ENCODE results near the gene BTF3. TPM values are rescaled to one million over a fixed set of nuclear protein-coding genes. Genes with fewer than 3 reads are reported as not detected.

BTF3 gene
- 511 and 785 TPM in 2 replicates for total RNA-seq

DNA sequence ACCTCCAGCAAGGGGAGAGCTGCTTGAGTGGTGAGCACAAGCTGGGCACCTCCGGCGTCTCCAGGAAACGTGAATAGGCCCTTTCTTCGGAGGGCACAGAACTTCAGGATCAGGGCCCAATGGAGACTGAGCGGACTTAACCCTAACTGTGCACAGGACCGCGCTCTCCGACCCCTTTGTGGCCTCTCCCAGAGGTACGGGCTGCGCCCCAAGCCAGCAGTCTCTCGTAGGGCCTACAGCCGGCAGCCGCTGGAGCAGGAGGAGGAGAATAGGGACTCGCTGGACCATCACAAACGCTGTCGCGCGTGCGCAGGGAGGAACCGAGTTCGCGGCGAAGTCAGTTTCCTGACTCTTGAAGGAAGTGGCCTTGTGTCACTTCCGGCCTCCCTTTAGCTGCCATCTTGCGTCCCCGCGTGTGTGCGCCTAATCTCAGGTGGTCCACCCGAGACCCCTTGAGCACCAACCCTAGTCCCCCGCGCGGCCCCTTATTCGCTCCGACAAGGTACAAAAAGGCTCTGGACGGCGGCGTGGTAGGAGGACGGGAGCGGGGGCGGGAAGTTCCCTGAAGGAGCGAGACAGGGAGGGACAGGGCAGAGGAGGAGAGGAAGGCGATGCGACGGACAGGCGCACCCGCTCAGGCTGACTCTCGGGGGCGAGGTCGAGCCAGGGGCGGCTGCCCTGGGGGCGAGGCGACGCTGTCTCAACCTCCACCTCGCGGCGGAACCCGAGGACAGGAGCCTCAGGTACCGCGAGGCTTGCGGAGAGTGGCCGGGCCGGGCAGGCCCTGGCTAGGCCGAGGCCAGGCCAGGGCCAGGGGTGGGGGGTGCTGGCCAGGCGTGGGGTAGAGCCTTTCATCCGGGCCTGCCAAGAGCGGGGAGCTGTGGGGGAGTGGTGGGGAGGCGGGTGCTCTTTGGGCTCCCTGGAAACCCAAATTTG, at the start of gene BTF3:
BTF3 (plus strand) TSS at position 386 of the 936 bp plus-strand sequence; CDS start at position 612, 226 bp downstream.

DNA sequence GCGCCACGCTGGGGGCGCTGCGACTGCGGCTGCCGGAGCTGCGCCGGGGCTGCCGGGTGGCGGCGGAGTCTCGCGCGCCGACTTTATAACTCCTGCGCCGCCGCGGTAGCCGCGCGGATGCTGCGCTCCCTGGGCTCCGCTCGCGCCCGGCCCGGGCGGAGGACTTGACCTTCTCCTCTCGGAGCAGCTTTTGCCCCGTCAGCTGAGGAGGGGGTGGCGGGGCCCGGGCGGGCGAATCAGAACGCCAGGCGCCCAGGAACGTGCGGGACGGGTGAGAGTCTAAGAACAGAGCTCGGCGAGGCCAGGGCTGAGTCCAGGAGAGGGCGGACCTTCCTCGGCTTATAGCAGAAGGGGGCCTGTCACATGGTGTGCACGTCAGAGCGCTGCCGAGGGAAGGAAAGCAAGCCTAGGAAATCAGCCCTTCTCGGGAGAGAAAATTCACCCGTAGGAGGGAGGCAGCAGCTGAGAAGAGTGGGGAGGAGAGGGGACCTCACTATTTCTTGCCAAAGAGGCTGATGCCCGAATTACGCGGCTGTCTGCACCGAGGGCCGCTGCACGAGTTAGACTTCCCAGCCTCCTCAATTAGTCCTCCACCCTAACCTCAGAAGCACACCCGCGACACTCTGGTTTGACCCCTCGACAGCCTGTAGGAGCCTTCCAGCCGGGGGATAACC, 49.6 kb upstream of the BTF3 start, which contains the start of gene FOXD1:
FOXD1 (minus strand) TSS at position 315 of the 674 bp plus-strand sequence. CDS start 415 bp downstream, outside the sequence.

Other genes starting within 250 kb of the BTF3 start
- gene FOXD1, start 49.7 kb upstream of the BTF3 start, total RNA-seq, result 13.2 and 18.0 TPM in 2 replicates
- 18.5 and 21.9 TPM in 2 replicates for gene ANKRA2, start 67.2 kb downstream of the BTF3 start, total RNA-seq
- gene UTP15, start 67.3 kb downstream of the BTF3 start, total RNA-seq, result 12.3 and 14.5 TPM in 2 replicates
- 2.1 and 9.1 TPM in 2 replicates for gene ARHGEF28, start 127.8 kb downstream of the BTF3 start, total RNA-seq